Panc1 (cell line): Measurements from ENCODE around the gene DENND4C.

Experiments
- CTCF ChIP-seq: fragments of 450-650 bp; IDR thresholded peaks from 2 replicates; pipeline ENCODE4 v1.5.1; 2017; ENCODE audit warnings: mild to moderate bottlenecking
- REST ChIP-seq, 2 experiments: IDR thresholded peaks; 2 replicates each; pipeline ENCODE4 v1.6.1; 2011 to 2012; ENCODE audit warnings: low read depth in 2 of 2, control low read depth in 1 of 2, low read length in 1 of 2, mild to moderate bottlenecking in 1 of 2, moderate library complexity in 1 of 2; ENCODE audit not compliant: insufficient read depth in 1 of 2

GRCh38 chr9:19288081-19288480, 57.6 kb downstream of the DENND4C start:
- TF ChIP-seq CTCF = no peak
- TF ChIP-seq REST (IDR thresholded peaks at IDR 0.05; ENCODE audit: insufficient read depth in 1 of 2, low read depth in 2 of 2, low read length in 1 of 2) = no peak
